Sigmoid colon (tissue), 7 donors: ENCODE results near the gene AIM2. TPM values are rescaled to one million over a fixed set of nuclear protein-coding genes. Genes with fewer than 3 reads are reported as not detected.
"Not testable (repeated sequence)": the region's sequence is repeated elsewhere in the genome, so short reads cannot be mapped to it uniquely, and the experiment has no call there.

ENCODE experiments used
- DNase-seq: peaks from one replicate; pipeline ENCODE4 v3.0.0-alpha.2; 2019
- H3K27ac ChIP-seq, 4 donors: fragments of 200-600 bp; sonication (generic); one replicate each; pipeline ENCODE4 v1.5.1; 2016 to 2019; ENCODE audit warnings: mild to moderate bottlenecking in 1 of 4
- H3K27me3 ChIP-seq, 3 donors: fragments of 200-600 bp; sonication (generic); one replicate each; pipeline ENCODE4 v1.5.1; 2019; ENCODE audit warnings: mild to moderate bottlenecking in 1 of 3
- H3K36me3 ChIP-seq, 4 donors: fragments of 200-600 bp; sonication (generic); one replicate each; pipeline ENCODE4 v1.5.1; 2016 to 2019
- H3K4me1 ChIP-seq, 4 donors: fragments of 200-600 bp; sonication (generic); one replicate each; pipeline ENCODE4 v1.5.1; 2017 to 2019
- H3K4me3 ChIP-seq, 4 donors: fragments of 200-600 bp; sonication (generic); one replicate each; pipeline ENCODE4 v1.5.1; 2017 to 2019; ENCODE audit warnings: mild to moderate bottlenecking in 2 of 4, moderate library complexity in 1 of 4
- H3K9me3 ChIP-seq, 4 donors: fragments of 200-600 bp in 3 of 4; sonication (generic) in 3 of 4; one replicate each; pipeline versions ENCODE4 v1.5.1 to v1.6.1; 2013 to 2019
- CTCF ChIP-seq, 4 experiments: fragments of 450-650 bp in 3 of 4; fragments of 200-600 bp in 1 of 4; IDR thresholded peaks; one replicate each; pipeline ENCODE4 v1.5.1; 2016 to 2019; ENCODE audit warnings: antibody characterized with exemption in 4 of 4, mild to moderate bottlenecking in 3 of 4, moderate library complexity in 2 of 4
- EP300 ChIP-seq, 4 donors: sonication (generic); formaldehyde crosslinking; IDR thresholded peaks; one replicate each; pipeline ENCODE4 v1.6.1; 2017; ENCODE audit warnings: antibody characterized with exemption in 4 of 4
- POLR2A ChIP-seq, 2 donors: fragments of 450-650 bp; IDR thresholded peaks; one replicate each; pipeline ENCODE4 v1.6.1; 2016; ENCODE audit warnings: antibody characterized with exemption in 2 of 2, mild to moderate bottlenecking in 2 of 2, moderate library complexity in 2 of 2
- POLR2AphosphoS5 ChIP-seq, 4 donors: sonication (generic); formaldehyde crosslinking; IDR thresholded peaks; one replicate each; pipeline ENCODE4 v1.6.1; 2017; ENCODE audit warnings: antibody characterized with exemption in 4 of 4
- WGBS, 2 donors: extraction: QIAGEN DNeasy Blood & Tissue Kit; methylation state at CpG; one replicate each; pipeline ENCODE4 v1.1.7; 2013; 5-methylcytosine and 5-hydroxymethylcytosine counted together
- intact Hi-C: fragments of 100-400 bp; cut with DNase I; formaldehyde crosslinking; loops from one replicate; pipeline ENCODE4 v1.15.1; 2023
- polyA plus RNA-seq, 3 donors: library from polyadenylated mRNA; stranded (reverse); fragments of 200-250 nt; gene quantifications; one replicate each; pipeline ENCODE4 v1.2.3, GENCODE V29; 2013
- total RNA-seq, 4 donors: library from RNA; depleted of rRNA; stranded (reverse); fragments of >200 nt; gene quantifications; one replicate each; pipeline ENCODE4 v1.1.0, GENCODE V29; 2016
- donor health status: healthy with polysubstance abuse.
- donor health status: Bipolar disorder and iron deficiency.
- donor health status: healthy.

AIM2 gene
- total and polyA plus RNA-seq, 7 donors: 1.6 to 5.3 (median 3.3) TPM; not detected in 4

DNA sequence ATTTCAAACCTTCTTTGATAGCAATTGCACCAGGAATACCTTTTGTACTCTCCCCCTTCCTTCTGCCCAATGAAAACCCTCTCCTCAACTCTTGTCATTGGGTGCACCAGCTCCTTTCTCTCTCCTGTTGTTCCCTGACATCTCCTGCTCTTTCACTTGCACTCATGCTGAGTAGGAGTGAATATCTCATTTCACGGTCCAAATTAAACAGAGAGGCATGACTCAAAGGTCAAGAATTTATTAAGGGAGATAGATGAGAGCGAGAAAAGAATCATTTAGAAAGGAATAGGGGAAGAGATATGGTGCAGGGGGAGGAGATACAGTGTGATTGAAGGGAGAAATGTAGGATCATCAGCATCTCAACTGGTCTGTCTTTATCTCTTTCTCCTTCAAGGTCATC lies 22.1 kb downstream of the AIM2 start:
- peaks cover 0 to 63% (median 3%) of the 10 kb centered on the region in 4 donors for H3K36me3 ChIP-seq
- TF ChIP-seq EP300 (IDR thresholded peaks at IDR 0.05) (no peak), CTCF (IDR thresholded peaks at IDR 0.05) (no peak), POLR2A (IDR thresholded peaks at IDR 0.05) (no peak), POLR2AphosphoS5 (IDR thresholded peaks at IDR 0.05) (no peak)
- WGBS, 2 donors: 58 to 61% methylated on average over 2 of the region's 2 CpGs

GRCh38 chr1:159051436-159051835 lies 25.1 kb downstream of the AIM2 start:
- DNase-seq: no peak
- Histone ChIP-seq H3K36me3 (peaks cover 0 to 77% (median 3%) of the 10 kb centered on the region in 4 donors), H3K4me3 (no peak overlapping the region), H3K27me3 (no peaks in the 10 kb centered on the region), H3K9me3 (no peaks in the 10 kb centered on the region), H3K27ac (no peak overlapping the region), H3K4me1 (peaks cover 0 to 24% (median 8%) of the 10 kb centered on the region in 4 donors)
- intact Hi-C loops: no loop called here
- WGBS, 2 donors: 94 to 97% methylated on average over 2 of the region's 2 CpGs
- no peak for TF ChIP-seq POLR2AphosphoS5 (IDR thresholded peaks at IDR 0.05)
- no peak for TF ChIP-seq EP300 (IDR thresholded peaks at IDR 0.05)
- no peak for TF ChIP-seq CTCF (IDR thresholded peaks at IDR 0.05)
- TF ChIP-seq POLR2A (IDR thresholded peaks at IDR 0.05): no peak

More for the DNA sequence above, 22.1 kb downstream of the AIM2 start:
- DNase-seq: no peak
- H3K9me3 ChIP-seq: no peaks in the 10 kb centered on the region
- H3K4me3 ChIP-seq: no peak overlapping the region
- peaks cover 0 to 24% (median 8%) of the 10 kb centered on the region in 4 donors for H3K4me1 ChIP-seq
- intact Hi-C loops: no loop called here
- H3K27me3 ChIP-seq: no peaks in the 10 kb centered on the region
- H3K27ac ChIP-seq: no peak overlapping the region

DNA sequence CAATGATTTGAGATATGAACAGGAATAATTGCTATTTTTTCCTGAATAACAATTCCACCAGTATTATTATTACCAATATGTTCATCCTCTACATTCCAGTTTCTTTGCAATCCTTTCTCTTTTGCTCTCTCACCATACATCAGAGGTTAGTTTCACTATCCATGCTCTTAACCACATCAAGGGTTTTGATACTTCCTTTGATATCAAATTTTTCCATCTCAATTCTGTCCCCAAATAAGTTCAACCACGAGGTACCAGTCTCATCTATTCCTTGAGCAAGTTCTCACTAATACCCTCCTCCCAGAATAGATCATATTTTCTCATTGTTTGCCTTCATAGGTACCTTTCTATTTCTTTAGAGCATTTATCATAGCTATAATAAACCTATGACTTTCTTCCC lies 30.1 kb downstream of the AIM2 start:
- intact Hi-C loops, H3K27me3 ChIP-seq, H3K4me1 ChIP-seq, H3K9me3 ChIP-seq, H3K4me3 ChIP-seq, DNase-seq, H3K27ac ChIP-seq: not testable (repeated sequence)
- H3K36me3 ChIP-seq: peaks cover 0 to 60% (median 4%) of the 10 kb centered on the region in 4 donors
- WGBS, 2 donors: 34 to 49% methylated on average over 1 of the region's 1 CpG

GRCh38 chr1:159040893-159041724 lies 35.5 kb downstream of the AIM2 start:
- peaks cover 0 to 75% (median 6%) of the 10 kb centered on the region in 4 donors for H3K36me3 ChIP-seq
- no peak overlapping the region for H3K4me3 ChIP-seq
- intact Hi-C loops: no loop called here
- H3K27ac ChIP-seq: no peak overlapping the region
- no peak for TF ChIP-seq POLR2AphosphoS5 (IDR thresholded peaks at IDR 0.05)
- no peak for TF ChIP-seq EP300 (IDR thresholded peaks at IDR 0.05)
- TF ChIP-seq POLR2A (IDR thresholded peaks at IDR 0.05): no peak
- TF ChIP-seq CTCF (IDR thresholded peaks at IDR 0.05): no peak
- peaks cover 0 to 7% (median 0%) of the 10 kb centered on the region in 4 donors for H3K4me1 ChIP-seq
- no peaks in the 10 kb centered on the region for H3K9me3 ChIP-seq
- H3K27me3 ChIP-seq: no peaks in the 10 kb centered on the region
- 81 to 86% methylated on average over 7 of the region's 7 CpGs for WGBS, 2 donors
- no peak for DNase-seq

- H3K4me3 ChIP-seq: no peak overlapping the region
- no peak overlapping the region for H3K27ac ChIP-seq
- TF ChIP-seq EP300 (IDR thresholded peaks at IDR 0.05) (no peak), POLR2A (IDR thresholded peaks at IDR 0.05) (no peak), POLR2AphosphoS5 (IDR thresholded peaks at IDR 0.05) (no peak), CTCF (IDR thresholded peaks at IDR 0.05) (no peak)
- H3K36me3 ChIP-seq: peaks cover 0 to 76% (median 6%) of the 10 kb centered on the region in 4 donors
- 91 to 92% methylated on average over 1 of the region's 1 CpG for WGBS, 2 donors
- no peaks in the 10 kb centered on the region for H3K9me3 ChIP-seq
- intact Hi-C loops: no loop called here
- no peak for DNase-seq
- H3K4me1 ChIP-seq: peaks cover 0 to 7% (median 0%) of the 10 kb centered on the region in 4 donors
- H3K27me3 ChIP-seq: no peaks in the 10 kb centered on the region
Observed at GRCh38 chr1:159040206-159040605, 36.4 kb downstream of the AIM2 start.
